Stimulated activated naive CD8-positive, alpha-beta T cell treated with anti-CD3 and anti-CD28 coated beads, Interleukin-15, Interleukin-2, amounts not matched to agents 100 ng/mL and 50 ng/mL, for 24 hours (primary cell): Measurements from ENCODE around the gene LRMDA.

Source experiments
- H3K27ac Mint-ChIP-seq: one replicate; pipeline ENCODE4 v1.8.0; 2021; ENCODE audit warnings: mild to moderate bottlenecking, mixed read lengths
- H3K27me3 Mint-ChIP-seq: one replicate; pipeline ENCODE4 v1.8.0; 2021; ENCODE audit warnings: mixed read lengths
- H3K36me3 Mint-ChIP-seq: one replicate; pipeline ENCODE4 v1.8.0; 2021; ENCODE audit warnings: low read depth, mixed read lengths
- H3K4me1 Mint-ChIP-seq: one replicate; pipeline ENCODE4 v1.8.0; 2021; ENCODE audit warnings: low read depth, mixed read lengths
- H3K4me3 Mint-ChIP-seq: one replicate; pipeline ENCODE4 v1.8.0; 2021; ENCODE audit warnings: mild to moderate bottlenecking, mixed read lengths
- H3K9me3 Mint-ChIP-seq: one replicate; pipeline ENCODE4 v1.8.0; 2021; ENCODE audit warnings: mixed read lengths

The LRMDA gene

GRCh38 chr10:75859141-75859540, 427.7 kb downstream of the LRMDA start:
- Mint-ChIP-seq H3K4me3 (no peak overlapping the region), H3K4me1 (no peaks in the 10 kb centered on the region), H3K27me3 (peaks cover 3% of the 10 kb centered on the region), H3K27ac (no peak overlapping the region), H3K36me3 (no peaks in the 10 kb centered on the region), H3K9me3 (no peaks in the 10 kb centered on the region)

- Mint-ChIP-seq H3K27me3 (peaks cover 3% of the 10 kb centered on the region), H3K27ac (no peak overlapping the region), H3K4me1 (no peaks in the 10 kb centered on the region), H3K4me3 (no peak overlapping the region), H3K36me3 (no peaks in the 10 kb centered on the region), H3K9me3 (no peaks in the 10 kb centered on the region)
Observed at GRCh38 chr10:75860009-75860408, 428.6 kb downstream of the LRMDA start.

GRCh38 chr10:75861582-75861981, 430.2 kb downstream of the LRMDA start:
- Mint-ChIP-seq H3K36me3 (no peaks in the 10 kb centered on the region), H3K4me3 (no peak overlapping the region), H3K9me3 (no peaks in the 10 kb centered on the region), H3K27me3 (peaks cover 3% of the 10 kb centered on the region), H3K27ac (no peak overlapping the region), H3K4me1 (no peaks in the 10 kb centered on the region)

GRCh38 chr10:75862935-75863334, 431.5 kb downstream of the LRMDA start:
- Mint-ChIP-seq H3K27ac (no peak overlapping the region), H3K4me3 (no peak overlapping the region), H3K27me3 (peaks cover 3% of the 10 kb centered on the region), H3K36me3 (no peaks in the 10 kb centered on the region), H3K9me3 (no peaks in the 10 kb centered on the region), H3K4me1 (no peaks in the 10 kb centered on the region)

GRCh38 chr10:75864717-75865116, 433.3 kb downstream of the LRMDA start:
- no peaks in the 10 kb centered on the region for H3K36me3 Mint-ChIP-seq
- no peak overlapping the region for H3K4me3 Mint-ChIP-seq
- H3K27ac Mint-ChIP-seq: no peak overlapping the region
- H3K27me3 Mint-ChIP-seq: peaks cover 3% of the 10 kb centered on the region
- no peaks in the 10 kb centered on the region for H3K4me1 Mint-ChIP-seq
- no peaks in the 10 kb centered on the region for H3K9me3 Mint-ChIP-seq

- H3K27me3 Mint-ChIP-seq: peaks cover 3% of the 10 kb centered on the region
- no peaks in the 10 kb centered on the region for H3K9me3 Mint-ChIP-seq
- no peaks in the 10 kb centered on the region for H3K36me3 Mint-ChIP-seq
- no peaks in the 10 kb centered on the region for H3K4me1 Mint-ChIP-seq
- no peak overlapping the region for H3K4me3 Mint-ChIP-seq
- no peak overlapping the region for H3K27ac Mint-ChIP-seq
Observed at GRCh38 chr10:75865413-75866299, 434.2 kb downstream of the LRMDA start.

GRCh38 chr10:75866300-75866625, 434.8 kb downstream of the LRMDA start:
- no peaks in the 10 kb centered on the region for H3K36me3 Mint-ChIP-seq
- no peaks in the 10 kb centered on the region for H3K9me3 Mint-ChIP-seq
- H3K4me1 Mint-ChIP-seq: no peaks in the 10 kb centered on the region
- no peak overlapping the region for H3K27ac Mint-ChIP-seq
- peaks cover 3% of the 10 kb centered on the region for H3K27me3 Mint-ChIP-seq
- H3K4me3 Mint-ChIP-seq: no peak overlapping the region

- Mint-ChIP-seq H3K27me3 (peaks cover 3% of the 10 kb centered on the region), H3K27ac (no peak overlapping the region), H3K4me3 (no peak overlapping the region), H3K36me3 (no peaks in the 10 kb centered on the region), H3K9me3 (no peaks in the 10 kb centered on the region), H3K4me1 (no peaks in the 10 kb centered on the region)
Observed at GRCh38 chr10:75866731-75867130, 435.3 kb downstream of the LRMDA start.

GRCh38 chr10:75868574-75868973, 437.1 kb downstream of the LRMDA start:
- Mint-ChIP-seq H3K27me3 (no peaks in the 10 kb centered on the region), H3K4me3 (no peak overlapping the region), H3K4me1 (no peaks in the 10 kb centered on the region), H3K27ac (no peak overlapping the region), H3K9me3 (no peaks in the 10 kb centered on the region), H3K36me3 (no peaks in the 10 kb centered on the region)

- Mint-ChIP-seq H3K4me3 (no peak overlapping the region), H3K9me3 (no peaks in the 10 kb centered on the region), H3K4me1 (no peaks in the 10 kb centered on the region), H3K27me3 (no peaks in the 10 kb centered on the region), H3K27ac (no peak overlapping the region), H3K36me3 (no peaks in the 10 kb centered on the region)
Observed at GRCh38 chr10:75870039-75870645, 438.7 kb downstream of the LRMDA start.

- no peak overlapping the region for H3K4me3 Mint-ChIP-seq
- H3K27me3 Mint-ChIP-seq: no peaks in the 10 kb centered on the region
- H3K4me1 Mint-ChIP-seq: no peaks in the 10 kb centered on the region
- no peaks in the 10 kb centered on the region for H3K36me3 Mint-ChIP-seq
- no peak overlapping the region for H3K27ac Mint-ChIP-seq
- no peaks in the 10 kb centered on the region for H3K9me3 Mint-ChIP-seq
Observed at GRCh38 chr10:75875740-75876139, 444.3 kb downstream of the LRMDA start.

GRCh38 chr10:75876710-75877109, 445.3 kb downstream of the LRMDA start:
- H3K27me3 Mint-ChIP-seq: no peaks in the 10 kb centered on the region
- H3K4me1 Mint-ChIP-seq: no peaks in the 10 kb centered on the region
- H3K4me3 Mint-ChIP-seq: no peak overlapping the region
- no peaks in the 10 kb centered on the region for H3K9me3 Mint-ChIP-seq
- no peak overlapping the region for H3K27ac Mint-ChIP-seq
- H3K36me3 Mint-ChIP-seq: no peaks in the 10 kb centered on the region

GRCh38 chr10:75877877-75878276, 446.5 kb downstream of the LRMDA start:
- H3K4me1 Mint-ChIP-seq: no peaks in the 10 kb centered on the region
- H3K4me3 Mint-ChIP-seq: no peak overlapping the region
- H3K27ac Mint-ChIP-seq: no peak overlapping the region
- no peaks in the 10 kb centered on the region for H3K9me3 Mint-ChIP-seq
- H3K27me3 Mint-ChIP-seq: no peaks in the 10 kb centered on the region
- H3K36me3 Mint-ChIP-seq: no peaks in the 10 kb centered on the region

GRCh38 chr10:75878586-75878985, 447.2 kb downstream of the LRMDA start:
- Mint-ChIP-seq H3K27me3 (no peaks in the 10 kb centered on the region), H3K4me1 (no peaks in the 10 kb centered on the region), H3K9me3 (no peaks in the 10 kb centered on the region), H3K36me3 (no peaks in the 10 kb centered on the region), H3K27ac (no peak overlapping the region), H3K4me3 (no peak overlapping the region)

GRCh38 chr10:75880031-75880775, 448.8 kb downstream of the LRMDA start:
- H3K4me1 Mint-ChIP-seq: no peaks in the 10 kb centered on the region
- H3K36me3 Mint-ChIP-seq: no peaks in the 10 kb centered on the region
- no peaks in the 10 kb centered on the region for H3K27me3 Mint-ChIP-seq
- H3K27ac Mint-ChIP-seq: no peak overlapping the region
- no peak overlapping the region for H3K4me3 Mint-ChIP-seq
- H3K9me3 Mint-ChIP-seq: no peaks in the 10 kb centered on the region
